ENCODE data around the gene ITCH.
"Not testable (repeated sequence)": the region's sequence is repeated elsewhere in the genome, so short reads cannot be mapped to it uniquely, and the experiment has no call there.

- TF ChIP-seq POLR2A (IDR thresholded peaks at IDR 0.05; ENCODE audit: low read depth, low read length); POLR2AphosphoS5 (IDR thresholded peaks at IDR 0.05; ENCODE audit: low read depth, low read length); TAF1 (IDR thresholded peaks at IDR 0.05; ENCODE audit: borderline replicate concordance, low read depth, low read length): not testable (repeated sequence)
Measured at GRCh38 chr20:34518863-34519262, 155.8 kb downstream of the ITCH start.
